Adrenal gland (tissue), 5 donors: ENCODE data around the gene ANKRD18A.

ENCODE experiments used
- CTCF ChIP-seq, 6 experiments: fragments of 450-650 bp in 4 of 6; fragments of 200-600 bp in 2 of 6; sonication (generic) in 1 of 6; IDR thresholded peaks; 1 replicate in 5 of 6; 2 replicates in 1 of 6; pipeline versions ENCODE4 v1.5.1 to v1.8.0; 2016 to 2021; ENCODE audit warnings: antibody characterized with exemption in 6 of 6, mild to moderate bottlenecking in 2 of 6, moderate library complexity in 1 of 6
- POLR2A ChIP-seq, 2 donors: fragments of 450-650 bp; IDR thresholded peaks; one replicate each; pipeline ENCODE4 v1.6.1; 2017; ENCODE audit warnings: antibody characterized with exemption in 2 of 2, mild to moderate bottlenecking in 2 of 2, moderate library complexity in 1 of 2
- donor health status: DM: no; HTN: no; CAD: no.

GRCh38 chr9:38662763-38663593 lies 42.6 kb upstream of the ANKRD18A start:
- TF ChIP-seq CTCF (IDR thresholded peaks at IDR 0.05) (peak in 4 of 6 experiments; percentile 16 to 34 (median 28)), POLR2A (IDR thresholded peaks at IDR 0.05) (no peak)
